ENCODE measurements around the gene SOCS3. TPM values are rescaled to one million over a fixed set of nuclear protein-coding genes. Genes with fewer than 3 reads are reported as not detected.

Gene SOCS3
- total and polyA plus RNA-seq, 4 experiments from 2014 or later: 7.5 to 220 (median 34.6) TPM

DNA sequence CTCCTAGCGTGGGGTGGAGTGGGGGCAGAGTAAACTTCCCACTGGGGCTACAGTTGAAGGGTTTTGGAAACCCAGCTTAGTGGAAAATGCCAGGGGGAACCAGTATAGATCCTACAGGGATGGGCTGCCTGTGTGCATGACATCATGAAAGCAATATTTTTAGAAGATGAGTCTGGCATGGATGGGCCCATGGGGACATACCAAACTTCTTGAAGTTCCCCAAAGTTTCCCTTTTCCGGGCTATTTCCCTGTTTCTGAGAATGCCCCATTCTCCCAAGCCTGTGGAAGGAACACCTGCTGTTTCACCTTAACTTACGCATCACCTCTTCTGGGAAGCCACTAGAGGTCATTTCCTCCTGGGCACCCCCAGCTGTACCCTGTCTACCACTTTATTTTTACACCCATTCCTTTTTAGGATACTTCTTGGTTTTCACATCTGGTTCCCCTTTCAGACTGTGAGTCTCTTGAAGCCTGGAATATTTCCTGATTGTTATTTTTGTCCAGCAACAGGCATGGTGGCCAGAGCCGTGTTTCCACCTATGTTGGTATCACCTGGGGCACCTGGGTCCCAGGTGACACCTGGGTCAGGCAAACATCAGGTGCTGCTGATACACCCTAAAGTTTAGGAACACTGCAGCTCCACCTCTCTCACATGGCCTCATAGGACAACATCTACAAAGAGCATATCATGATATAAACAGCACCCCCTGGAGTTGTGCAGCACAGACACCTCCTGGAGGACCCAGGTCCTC is 9.8 kb downstream of the SOCS3 start:
- ChIA-PET CTCF (ENCODE audit: partially characterized antibody) (no interaction called here), POLR2A (ENCODE audit: partially characterized antibody) (no interaction called here)
- Histone ChIP-seq H3K27me3 (ENCODE audit: insufficient read depth, low read length) (no peaks in the 10 kb centered on the region), H3K27ac (ENCODE audit: low read depth, low read length) (no peak overlapping the region), H3K4me1 (ENCODE audit: insufficient read depth, low read length) (peaks cover 92% of the 10 kb centered on the region), H3K36me3 (ENCODE audit: insufficient read depth, low read length) (no peaks in the 10 kb centered on the region), H3K4me3 (ENCODE audit: low read length in 2 of 2) (no peak overlapping the region), H3K9me3 (ENCODE audit: control insufficient read depth in 1 of 2, low read length in 2 of 2) (no peaks in the 10 kb centered on the region)
- Mint-ChIP-seq H3K4me3 (peak overlapping the region in 4 of 8 donors; percentile 13 to 71 (median 38)), H3K27me3 (no peaks in the 10 kb centered on the region), H3K4me1 (peaks cover 52 to 95% (median 73%) of the 10 kb centered on the region in 4 donors), H3K36me3 (peaks cover 0 to 2% of the 10 kb centered on the region in 2 donors), H3K27ac (peak overlapping the region in 6 of 7 donors; percentile 41 to 62 (median 60)), H3K9me3 (peaks cover 0 to 3% (median 0%) of the 10 kb centered on the region in 8 donors)
- intact Hi-C loops (cut with micrococcal nuclease): no loop called here
- DNase-seq: no peak

GRCh38 chr17:78348055-78348770 is 11.7 kb downstream of the SOCS3 start:
- no peaks in the 10 kb centered on the region for H3K9me3 ChIP-seq (ENCODE audit: control insufficient read depth in 1 of 2, low read length in 2 of 2)
- DNase-seq: no peak
- ChIA-PET CTCF (ENCODE audit: partially characterized antibody) (interaction anchor here (11.2 kb wide), 1 partner anchor 11 kb away, joined by 134 read pairs; the partner anchor contains the start of gene SOCS3), POLR2A (ENCODE audit: partially characterized antibody) (interaction anchor here (1.2 kb wide), 1 partner anchor 32 kb away, joined by 3 read pairs; no protein-coding TSS in a partner anchor)
- no peaks in the 10 kb centered on the region for H3K27me3 Mint-ChIP-seq
- intact Hi-C loops (cut with micrococcal nuclease): no loop called here
- H3K9me3 Mint-ChIP-seq: peaks cover 0 to 3% (median 0%) of the 10 kb centered on the region in 8 donors
- peak overlapping the region in 2 of 8 donors; percentile 56 to 58 for H3K4me3 Mint-ChIP-seq
- H3K36me3 Mint-ChIP-seq: peaks cover 0 to under 1% of the 10 kb centered on the region in 2 donors
- no peak overlapping the region for H3K27ac ChIP-seq (ENCODE audit: low read depth, low read length)
- no peak overlapping the region for H3K4me3 ChIP-seq (ENCODE audit: low read length in 2 of 2)
- peaks cover 59 to 95% (median 75%) of the 10 kb centered on the region in 4 donors for H3K4me1 Mint-ChIP-seq
- no peaks in the 10 kb centered on the region for H3K27me3 ChIP-seq (ENCODE audit: insufficient read depth, low read length)
- H3K27ac Mint-ChIP-seq: peak overlapping the region in 5 of 7 donors; percentile 16 to 76 (median 52)
- H3K36me3 ChIP-seq (ENCODE audit: insufficient read depth, low read length): no peaks in the 10 kb centered on the region
- peaks cover 92% of the 10 kb centered on the region for H3K4me1 ChIP-seq (ENCODE audit: insufficient read depth, low read length)

- peaks cover 0 to 3% (median 0%) of the 10 kb centered on the region in 8 donors for H3K9me3 Mint-ChIP-seq
Observed at GRCh38 chr17:78347453-78347852, 12.4 kb downstream of the SOCS3 start.

GRCh38 chr17:78346605-78347250 is 13.1 kb downstream of the SOCS3 start:
- Histone ChIP-seq H3K27me3 (ENCODE audit: insufficient read depth, low read length) (no peaks in the 10 kb centered on the region), H3K27ac (ENCODE audit: low read depth, low read length) (no peak overlapping the region), H3K36me3 (ENCODE audit: insufficient read depth, low read length) (no peaks in the 10 kb centered on the region), H3K4me1 (ENCODE audit: insufficient read depth, low read length) (peaks cover 93% of the 10 kb centered on the region), H3K4me3 (ENCODE audit: low read length in 2 of 2) (no peak overlapping the region), H3K9me3 (ENCODE audit: control insufficient read depth in 1 of 2, low read length in 2 of 2) (no peaks in the 10 kb centered on the region)
- Mint-ChIP-seq H3K36me3 (no peaks in the 10 kb centered on the region), H3K4me1 (peaks cover 61 to 93% (median 76%) of the 10 kb centered on the region in 4 donors), H3K27me3 (no peaks in the 10 kb centered on the region), H3K27ac (peak overlapping the region in 6 of 7 donors; percentile 58 to 98 (median 74)), H3K4me3 (peak overlapping the region in 3 of 8 donors; percentile 23 to 74 (median 23)), H3K9me3 (peaks cover 0 to 3% (median 0%) of the 10 kb centered on the region in 8 donors)
- no peak for DNase-seq
- CTCF ChIA-PET (ENCODE audit: partially characterized antibody): interaction anchor here (11.2 kb wide), 1 partner anchor 13 kb away, joined by 134 read pairs; the partner anchor contains the start of gene SOCS3
- intact Hi-C loops (cut with micrococcal nuclease): no loop called here
- POLR2A ChIA-PET (ENCODE audit: partially characterized antibody): interaction anchor here (1.3 kb wide), 1 partner anchor 216 kb away, joined by 3 read pairs; the partner anchor contains the start of gene TMC8

More at GRCh38 chr17:78347453-78347852, 12.4 kb downstream of the SOCS3 start:
- peaks cover 95% of the 10 kb centered on the region for H3K4me1 ChIP-seq (ENCODE audit: insufficient read depth, low read length)
- intact Hi-C loops (cut with micrococcal nuclease): no loop called here
- H3K4me1 Mint-ChIP-seq: peaks cover 65 to 98% (median 81%) of the 10 kb centered on the region in 4 donors
- H3K27ac ChIP-seq (ENCODE audit: low read depth, low read length): no peak overlapping the region
- H3K27ac Mint-ChIP-seq: peak overlapping the region in 5 of 7 donors; percentile 17 to 98 (median 74)
- ChIA-PET POLR2A (ENCODE audit: partially characterized antibody) (interaction anchor here (1.2 to 1.3 kb wide), 2 partner anchors 31 to 217 kb away, joined by 3 read pairs; partner anchors contain the start of gene TMC8), CTCF (ENCODE audit: partially characterized antibody) (interaction anchor here (11.2 kb wide), 1 partner anchor 12 kb away, joined by 134 read pairs; the partner anchor contains the start of gene SOCS3)
- no peaks in the 10 kb centered on the region for H3K36me3 Mint-ChIP-seq
- no peak overlapping the region for H3K4me3 ChIP-seq (ENCODE audit: low read length in 2 of 2)
- no peaks in the 10 kb centered on the region for H3K27me3 ChIP-seq (ENCODE audit: insufficient read depth, low read length)
- no peaks in the 10 kb centered on the region for H3K9me3 ChIP-seq (ENCODE audit: control insufficient read depth in 1 of 2, low read length in 2 of 2)
- no peak for DNase-seq
- no peaks in the 10 kb centered on the region for H3K36me3 ChIP-seq (ENCODE audit: insufficient read depth, low read length)
- H3K27me3 Mint-ChIP-seq: no peaks in the 10 kb centered on the region
- peak overlapping the region in 5 of 8 donors; percentile 15 to 74 (median 29) for H3K4me3 Mint-ChIP-seq

DNA sequence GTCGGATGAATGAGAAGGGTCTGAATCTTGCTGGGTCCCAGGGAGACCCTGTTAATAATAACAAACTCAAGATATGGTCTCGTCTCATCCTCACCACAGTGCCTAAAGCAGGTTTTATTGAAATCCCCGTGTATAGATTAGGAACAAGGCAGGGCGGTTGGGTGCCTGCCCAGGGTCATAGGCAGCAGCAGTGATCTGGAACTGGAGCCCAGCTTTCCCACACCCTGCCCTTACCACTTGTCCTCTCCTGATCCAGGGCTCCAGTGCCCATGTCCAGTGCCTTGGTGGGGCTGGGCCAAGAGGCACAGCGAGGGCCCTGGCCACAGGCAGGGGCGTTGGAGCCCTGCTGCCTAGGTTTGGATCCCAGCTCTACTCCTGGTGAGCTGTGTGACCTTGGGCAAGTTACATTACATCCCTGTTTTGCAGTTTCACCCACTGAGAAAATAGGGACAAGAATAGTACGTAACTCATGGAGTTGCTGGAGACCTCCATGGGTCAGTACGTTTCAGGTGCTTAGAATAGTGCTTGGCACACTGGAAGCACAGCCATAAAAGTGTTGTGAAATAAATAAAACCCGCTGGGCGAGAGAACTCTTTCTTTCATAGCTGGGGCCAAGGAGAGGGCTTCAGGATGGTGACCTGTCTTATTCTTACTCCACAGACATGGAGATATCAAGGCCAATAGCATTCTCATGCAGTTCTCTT is 13.9 kb downstream of the SOCS3 start:
- H3K36me3 ChIP-seq (ENCODE audit: insufficient read depth, low read length): no peaks in the 10 kb centered on the region
- Mint-ChIP-seq H3K4me3 (peak overlapping the region in 2 of 8 donors; percentile 17 to 66), H3K36me3 (no peaks in the 10 kb centered on the region), H3K27me3 (no peaks in the 10 kb centered on the region), H3K4me1 (peaks cover 61 to 88% (median 73%) of the 10 kb centered on the region in 4 donors), H3K9me3 (peaks cover 0 to 3% (median 0%) of the 10 kb centered on the region in 8 donors), H3K27ac (peak overlapping the region in 6 of 7 donors; percentile 48 to 98 (median 89))
- CTCF ChIA-PET (ENCODE audit: partially characterized antibody): interaction anchor here (0.9 to 11.2 kb wide), 2 partner anchors 14 to 32 kb away, joined by 3 to 134 read pairs; partner anchors contain the start of gene SOCS3
- peaks cover 89% of the 10 kb centered on the region for H3K4me1 ChIP-seq (ENCODE audit: insufficient read depth, low read length)
- no peak for DNase-seq
- no peak overlapping the region for H3K4me3 ChIP-seq (ENCODE audit: low read length in 2 of 2)
- POLR2A ChIA-PET (ENCODE audit: partially characterized antibody): interaction anchor here (1.3 to 1.4 kb wide), 2 partner anchors 32 to 215 kb away, joined by 3 to 5 read pairs; partner anchors contain the start of gene TMC8
- no peaks in the 10 kb centered on the region for H3K9me3 ChIP-seq (ENCODE audit: control insufficient read depth in 1 of 2, low read length in 2 of 2)
- intact Hi-C loops (cut with micrococcal nuclease): no loop called here
- no peaks in the 10 kb centered on the region for H3K27me3 ChIP-seq (ENCODE audit: insufficient read depth, low read length)
- no peak overlapping the region for H3K27ac ChIP-seq (ENCODE audit: low read depth, low read length)

- DNase-seq: no peak
- Histone ChIP-seq H3K4me3 (ENCODE audit: low read length in 2 of 2) (no peak overlapping the region), H3K27me3 (ENCODE audit: insufficient read depth, low read length) (no peaks in the 10 kb centered on the region), H3K9me3 (ENCODE audit: control insufficient read depth in 1 of 2, low read length in 2 of 2) (no peaks in the 10 kb centered on the region), H3K36me3 (ENCODE audit: insufficient read depth, low read length) (no peaks in the 10 kb centered on the region), H3K27ac (ENCODE audit: low read depth, low read length) (peak overlapping the region; percentile 5), H3K4me1 (ENCODE audit: insufficient read depth, low read length) (peaks cover 89% of the 10 kb centered on the region)
- no peaks in the 10 kb centered on the region for H3K27me3 Mint-ChIP-seq
- peak overlapping the region; percentile 85 to 98 (median 91) for H3K27ac Mint-ChIP-seq
- peaks cover 0 to 4% (median 0%) of the 10 kb centered on the region in 8 donors for H3K9me3 Mint-ChIP-seq
- intact Hi-C loops (cut with micrococcal nuclease): no loop called here
- H3K4me1 Mint-ChIP-seq: peaks cover 62 to 88% (median 74%) of the 10 kb centered on the region in 4 donors
- peak overlapping the region in 4 of 8 donors; percentile 25 to 72 (median 60) for H3K4me3 Mint-ChIP-seq
- H3K36me3 Mint-ChIP-seq: no peaks in the 10 kb centered on the region
- ChIA-PET POLR2A (ENCODE audit: partially characterized antibody) (interaction anchor here (0.9 to 1.4 kb wide), 2 partner anchors 9 to 31 kb away, joined by 3 to 5 read pairs; no protein-coding TSS in a partner anchor), CTCF (ENCODE audit: partially characterized antibody) (interaction anchor here (0.9 to 11.2 kb wide), 5 partner anchors 14 to 56 kb away, joined by 3 to 134 read pairs (median 5); partner anchors contain the start of gene SOCS3)
Observed at GRCh38 chr17:78345172-78345571, 14.7 kb downstream of the SOCS3 start.
